ENCODE data around the gene TERB1.

The TERB1 gene

DNA sequence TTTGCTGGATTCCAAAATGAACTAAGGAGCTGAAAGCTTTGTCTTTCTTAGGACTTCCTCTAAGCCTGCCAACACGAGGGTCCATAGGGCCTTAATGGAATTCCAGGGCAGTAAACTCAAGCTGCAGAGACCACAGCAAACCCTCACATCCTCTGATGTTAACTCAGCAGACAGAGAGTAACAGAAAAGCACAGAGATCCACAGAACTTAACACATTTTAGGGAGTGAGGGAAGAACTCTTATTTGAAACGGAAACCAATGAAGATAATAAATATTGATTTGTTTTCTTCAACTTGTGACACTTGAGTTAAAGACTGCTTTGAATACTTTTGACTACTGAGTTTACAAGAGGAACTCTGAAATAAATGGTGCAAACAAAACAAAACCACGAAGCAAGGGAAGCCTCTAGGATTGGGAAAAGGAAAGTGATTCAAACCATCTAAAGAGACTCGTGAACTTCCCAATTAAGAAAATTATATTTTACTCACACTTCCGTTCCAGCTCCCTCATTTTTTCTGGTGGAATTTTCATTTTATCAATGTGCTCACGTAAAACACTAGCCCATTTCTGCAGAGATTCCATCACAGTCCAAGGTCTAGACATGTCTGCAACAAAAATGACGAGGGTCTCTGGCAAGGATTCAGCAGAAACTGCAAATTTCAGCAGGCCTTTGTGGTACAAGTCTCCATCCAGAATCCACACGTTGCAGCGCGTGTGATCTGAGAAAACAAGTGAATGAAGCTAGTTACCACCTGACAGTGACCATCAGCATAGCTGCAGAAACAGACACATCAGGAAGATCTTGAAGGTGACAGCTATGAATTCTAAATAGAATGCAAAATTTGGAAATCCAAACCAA is 59.2 kb downstream of the TERB1 start:
- DNase-seq: no peak

DNA sequence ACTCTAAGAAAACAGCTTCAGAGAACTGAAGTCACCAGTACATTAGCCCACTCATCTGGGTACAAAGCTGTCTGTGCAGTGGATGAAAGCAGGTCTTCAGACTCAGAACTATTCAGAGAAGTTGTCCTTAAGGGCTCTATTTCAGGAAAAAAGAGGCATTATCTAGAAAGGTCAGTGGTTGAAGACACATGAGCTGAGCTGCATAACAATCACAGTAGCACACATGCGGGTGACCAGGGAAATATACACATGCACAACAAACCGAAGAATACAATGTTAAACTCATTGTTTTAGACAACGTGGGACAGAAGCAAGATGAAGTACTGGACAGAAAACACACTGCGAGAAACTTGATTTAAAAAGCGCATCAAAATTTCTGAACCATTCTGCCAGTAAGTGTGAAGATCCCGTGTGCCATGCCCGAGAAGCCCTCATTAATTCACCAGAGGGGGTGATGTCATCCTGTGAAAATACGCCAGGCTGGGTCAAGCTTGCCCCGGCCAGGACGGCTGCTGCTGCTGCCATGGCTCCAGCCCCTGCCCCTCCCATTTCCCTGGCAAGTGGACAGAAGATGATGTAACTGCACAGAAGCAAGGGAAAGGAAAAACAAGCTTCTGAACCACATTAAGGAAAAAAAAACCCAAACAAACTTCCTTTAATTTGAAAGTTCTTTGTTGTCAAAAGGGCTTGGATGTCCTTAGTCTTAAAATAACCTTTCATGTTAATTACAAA is 60.0 kb downstream of the TERB1 start:
- peak; percentile 39 for DNase-seq

DNA sequence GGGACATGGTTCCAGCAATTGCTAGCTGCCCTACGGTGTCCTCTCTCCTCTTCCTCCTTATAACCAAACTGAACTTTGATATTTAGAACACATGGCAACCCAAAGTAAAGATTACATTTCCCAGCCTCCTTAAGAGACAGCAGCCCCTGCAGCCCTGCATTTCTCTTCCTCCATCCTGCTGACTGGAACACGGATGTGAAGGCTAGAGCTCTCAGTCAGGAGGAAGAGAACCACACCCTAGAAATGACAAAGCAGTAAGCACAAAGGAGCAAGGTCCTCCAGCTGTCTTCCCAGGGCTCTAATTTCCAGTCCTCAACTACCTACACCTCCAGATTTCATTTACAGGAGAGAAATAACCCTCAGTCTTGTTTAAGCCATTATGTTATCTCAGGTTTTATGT is 60.9 kb downstream of the TERB1 start:
- DNase-seq: no peak

DNA sequence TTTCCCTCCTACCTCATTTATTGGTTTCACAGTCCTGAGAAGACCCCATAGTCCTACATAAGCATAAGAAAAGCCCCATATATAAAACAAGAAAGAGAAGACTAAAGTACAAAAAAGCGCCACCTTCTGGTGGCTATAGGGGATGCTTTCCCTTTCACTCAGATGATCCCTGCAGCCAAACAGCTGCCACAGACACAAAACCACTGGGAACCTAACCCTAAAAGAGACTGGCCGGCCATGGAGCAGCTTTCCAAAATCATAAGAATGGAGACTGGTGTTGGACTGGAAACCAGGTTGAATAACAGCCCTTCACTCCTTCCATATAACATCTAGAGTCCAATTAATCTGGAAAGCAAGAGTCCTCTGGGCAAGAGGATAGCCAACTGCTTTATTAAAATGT is 61.4 kb downstream of the TERB1 start:
- DNase-seq: peak; percentile 33

DNA sequence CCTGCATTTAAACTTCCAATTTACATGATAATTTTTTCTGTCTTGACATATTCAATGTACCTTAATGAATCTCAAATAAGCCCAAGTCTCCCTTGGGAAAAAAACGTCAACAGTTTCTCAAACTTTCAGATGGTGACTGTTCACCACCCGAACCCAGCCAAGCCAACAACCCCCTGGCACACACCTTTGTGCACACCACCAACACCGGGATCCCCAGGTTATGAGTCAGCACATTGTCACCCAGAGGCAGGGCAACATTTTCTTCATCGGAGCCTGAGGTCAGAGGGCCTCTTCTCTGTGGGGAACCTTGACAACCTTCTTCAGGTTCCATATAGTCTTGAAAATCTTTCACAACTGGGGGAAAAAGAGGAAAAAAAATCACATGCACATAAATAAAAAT is 65.5 kb downstream of the TERB1 start:
- DNase-seq: no peak

DNA sequence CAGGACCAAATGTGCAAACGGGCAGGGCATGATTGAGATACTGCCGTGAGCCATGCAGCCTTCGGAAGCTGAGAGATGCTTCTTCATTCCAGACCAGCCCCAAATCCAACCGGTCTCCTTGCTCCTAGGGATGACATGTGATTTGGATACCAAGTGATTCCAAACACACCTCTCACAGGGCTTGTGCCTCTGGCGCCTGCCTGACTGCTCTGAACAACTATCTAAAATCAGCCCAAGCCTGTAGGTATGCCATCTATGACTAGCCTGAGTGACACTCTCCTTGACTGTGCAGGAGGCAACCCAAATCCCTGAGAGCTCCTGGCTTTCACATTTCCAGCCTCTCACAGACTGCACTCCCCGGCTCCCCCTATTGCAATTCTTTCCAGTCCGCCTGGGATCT is 70.3 kb downstream of the TERB1 start:
- no peak for DNase-seq

DNA sequence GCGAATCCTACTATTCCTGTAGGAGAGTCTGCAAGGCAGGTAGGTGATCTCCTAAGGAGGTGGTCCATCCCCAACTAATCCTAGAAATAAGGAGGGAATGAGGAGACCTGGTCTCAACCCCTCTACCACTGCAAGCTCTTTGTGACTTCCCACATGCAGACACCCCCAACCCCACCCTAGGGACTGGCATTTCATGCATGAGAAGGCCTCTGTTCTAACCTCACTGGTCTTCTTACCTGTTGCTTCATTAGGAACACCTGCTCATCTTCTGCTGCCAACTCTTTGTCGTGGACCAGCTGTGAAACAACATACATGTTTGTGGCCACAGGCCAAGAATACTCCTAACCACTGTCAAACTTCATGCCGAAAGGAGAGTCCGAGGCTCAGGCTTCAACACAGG is 72.6 kb downstream of the TERB1 start:
- DNase-seq: no peak

DNA sequence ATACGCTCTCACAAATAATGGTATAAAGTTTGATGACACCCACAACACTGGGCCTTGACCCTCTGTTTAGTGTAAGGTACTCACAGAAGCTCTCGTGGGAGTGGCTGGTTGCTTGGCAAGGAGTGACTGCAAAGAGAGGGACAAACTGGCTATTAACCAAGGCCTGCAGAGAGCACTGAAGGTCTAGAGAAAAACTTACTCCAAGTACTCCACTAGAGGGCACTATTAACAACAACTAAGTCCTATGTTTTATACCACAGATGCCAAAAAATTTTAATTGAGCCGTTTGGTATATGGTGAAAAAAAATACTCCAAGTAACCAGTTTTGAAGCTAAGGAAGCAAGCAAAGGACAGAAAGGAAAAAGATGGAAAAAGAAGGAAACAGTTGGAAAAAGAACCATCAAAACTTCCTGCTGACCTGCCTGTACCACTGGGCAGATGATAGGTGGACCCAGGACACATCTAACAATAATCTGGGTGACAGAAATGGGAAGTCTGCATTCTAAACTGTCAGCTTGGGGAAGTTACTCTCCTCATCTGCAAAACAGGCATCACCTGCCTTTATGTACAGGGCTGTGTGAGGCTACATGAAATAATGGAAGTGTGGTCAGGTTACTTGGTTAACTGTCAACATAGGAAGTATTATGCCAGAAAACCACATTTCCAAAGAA is 73.1 kb downstream of the TERB1 start:
- DNase-seq: peak; percentile 79

DNA sequence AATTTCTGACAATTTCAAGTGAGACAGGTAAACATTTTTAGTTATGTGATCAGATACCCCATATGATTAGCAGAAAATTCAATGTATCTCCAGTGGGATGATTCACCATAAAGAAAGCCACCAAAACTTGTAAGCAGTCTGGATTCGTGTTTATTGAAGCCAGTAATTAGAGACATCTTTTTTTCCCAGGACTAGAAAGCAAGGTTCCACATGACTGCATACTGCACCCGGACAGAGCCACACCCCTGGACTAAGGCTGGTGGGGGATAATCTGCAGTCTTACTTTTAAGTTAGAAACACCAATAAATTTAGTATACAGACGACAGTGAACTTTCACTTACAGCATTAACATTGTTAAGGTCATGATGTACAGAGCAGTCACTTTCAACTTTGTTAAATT is 80.6 kb downstream of the TERB1 start:
- no peak for DNase-seq

DNA sequence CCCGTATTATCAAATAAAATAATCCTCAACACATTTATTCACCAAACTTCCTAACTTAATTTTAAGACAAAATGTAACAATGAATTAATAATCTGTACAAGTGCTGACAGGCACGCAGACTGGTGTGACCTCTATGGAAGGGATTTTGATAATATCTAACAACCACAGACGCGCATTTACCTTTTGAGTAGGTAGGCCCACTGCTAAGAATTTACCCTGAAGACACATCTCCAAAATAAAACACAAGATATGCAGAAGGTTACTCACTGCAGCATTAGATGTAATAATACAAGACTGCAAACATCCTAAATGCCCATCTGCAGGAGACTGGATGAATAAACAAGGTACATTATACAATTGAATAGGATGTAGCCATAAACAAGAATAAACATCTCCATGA is 82.1 kb downstream of the TERB1 start:
- DNase-seq: no peak

DNA sequence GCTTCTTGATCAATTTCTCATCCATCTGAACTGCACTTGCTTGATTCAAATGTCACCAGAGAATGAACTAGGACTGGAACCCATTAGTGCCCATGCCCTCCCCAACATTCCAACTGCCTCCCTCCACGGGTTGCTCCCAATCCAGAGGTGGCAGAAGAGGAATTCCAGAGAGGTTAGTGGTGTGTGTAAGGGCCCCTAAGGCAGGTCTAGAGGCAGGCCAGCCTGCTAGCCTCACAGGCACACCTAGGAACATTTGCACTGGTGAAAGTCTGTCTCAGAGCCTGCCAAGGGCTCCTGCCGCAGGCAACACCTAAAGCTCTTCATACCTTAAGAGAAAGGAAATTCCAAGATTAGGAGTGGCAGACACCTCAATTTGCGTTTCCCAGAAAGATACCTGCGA is 83.6 kb downstream of the TERB1 start:
- no peak for DNase-seq

DNA sequence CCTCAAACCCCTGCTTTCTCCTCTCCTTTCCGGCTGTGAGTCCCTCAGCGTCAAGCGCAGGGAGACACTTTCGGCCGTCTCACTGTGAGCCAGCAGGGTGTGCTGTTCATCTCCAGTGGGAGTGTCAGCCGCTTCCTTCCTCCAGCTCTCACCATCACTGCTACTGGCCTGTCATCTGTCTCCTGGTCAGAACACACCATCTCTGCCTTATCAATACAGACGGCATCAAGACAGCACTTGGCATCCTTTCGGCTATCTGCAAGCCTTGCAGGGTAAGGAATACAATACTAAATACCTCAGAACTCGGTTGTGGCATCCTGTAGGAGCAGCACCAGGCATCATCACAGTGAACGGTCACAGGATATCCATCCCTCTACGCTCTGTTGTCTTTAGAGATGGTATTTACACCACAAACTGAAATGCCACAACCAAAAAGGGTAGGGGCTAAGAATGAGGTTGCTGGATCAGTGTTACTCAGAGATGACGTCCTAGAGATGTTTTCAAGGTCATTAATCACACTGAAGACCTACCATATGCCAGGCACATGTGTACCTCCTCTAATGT is 84.2 kb downstream of the TERB1 start:
- DNase-seq: peak; percentile 59

DNA sequence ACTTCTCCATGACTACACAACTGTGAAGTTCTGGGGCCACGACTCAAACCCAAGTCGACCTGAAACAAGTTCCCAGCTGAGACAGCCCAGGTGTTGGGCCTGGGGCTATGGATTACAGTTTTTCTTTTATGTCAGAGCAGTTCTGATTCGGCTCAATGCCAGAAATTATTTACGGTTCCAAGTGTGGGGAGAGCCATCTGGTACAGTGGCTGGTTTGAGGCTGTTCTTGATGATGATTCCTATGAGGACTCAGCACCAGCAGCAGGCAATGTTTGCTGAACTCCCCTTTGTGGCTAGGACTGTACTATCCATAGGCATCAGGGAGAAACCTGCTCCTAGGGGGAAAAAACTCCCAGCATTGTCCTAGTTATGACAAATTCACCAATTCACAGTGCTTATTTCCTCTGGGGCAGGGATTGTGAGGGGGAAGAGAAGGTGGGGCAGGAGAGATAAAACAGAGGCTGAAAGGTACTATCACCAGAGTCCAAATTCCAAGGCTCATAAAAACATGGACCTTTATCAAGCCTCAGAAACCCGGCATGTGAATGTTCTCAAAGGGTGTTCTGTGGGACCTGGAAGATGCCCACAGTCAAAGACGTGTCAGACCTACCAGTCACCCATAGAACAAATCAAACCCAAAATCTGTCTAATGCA is 86.6 kb downstream of the TERB1 start:
- DNase-seq: no peak

DNA sequence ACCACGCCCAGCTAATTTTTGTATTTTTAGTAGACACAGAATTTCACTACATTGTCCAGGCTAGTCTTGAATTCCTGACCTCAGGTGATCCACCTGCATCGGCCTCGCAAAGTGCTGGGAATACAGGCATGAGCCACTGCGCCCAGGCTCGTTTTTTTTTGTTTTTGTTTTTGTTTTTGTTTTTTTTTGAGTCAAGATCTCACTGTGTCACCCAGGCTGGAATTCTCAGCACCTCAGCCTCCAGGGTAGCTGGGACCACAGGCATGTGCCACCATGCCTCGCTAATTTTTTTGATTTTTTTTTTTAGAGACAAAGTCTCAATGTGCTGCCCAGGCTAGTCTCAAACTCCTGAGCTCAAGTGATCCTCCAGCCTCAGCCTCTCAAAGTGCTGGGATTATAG is 87.3 kb downstream of the TERB1 start:
- DNase-seq: no peak

DNA sequence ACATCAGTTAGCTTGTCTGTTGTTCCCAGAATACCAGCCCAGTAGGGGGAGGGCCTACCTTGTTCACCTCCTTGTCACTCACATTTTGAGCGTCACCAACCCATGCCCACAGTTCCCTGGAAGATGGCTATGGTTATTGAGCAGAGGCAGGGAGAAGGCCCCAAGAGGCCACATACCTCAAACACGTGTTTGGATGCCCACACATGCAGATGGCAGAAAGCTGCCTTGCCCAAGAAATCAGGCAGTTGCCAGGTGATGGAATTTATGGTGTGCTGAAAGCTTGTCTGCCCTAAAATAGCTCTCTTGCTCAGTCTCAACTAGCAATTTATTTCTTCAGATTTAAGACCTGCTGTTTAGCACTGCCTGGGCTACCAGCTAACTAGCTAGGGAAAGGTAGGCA is 88.3 kb downstream of the TERB1 start:
- DNase-seq: no peak

DNA sequence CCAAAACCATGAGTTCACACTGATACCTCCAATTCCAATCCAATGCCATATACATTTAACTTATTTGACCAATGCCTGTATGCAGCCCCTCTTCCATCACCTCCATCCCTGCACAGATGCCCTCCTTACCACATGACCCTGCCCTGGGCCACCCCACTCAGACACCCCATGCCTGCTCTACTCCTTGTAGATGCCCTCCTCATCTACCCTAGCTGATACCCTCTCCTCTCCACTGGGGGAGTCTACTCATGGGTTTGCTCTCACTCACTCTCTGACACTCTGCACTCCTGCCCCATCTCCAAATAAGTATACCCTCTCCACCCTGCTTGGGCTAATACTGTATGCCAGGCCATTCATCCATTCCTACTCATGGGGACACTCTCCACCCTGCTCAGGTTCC is 88.9 kb downstream of the TERB1 start:
- DNase-seq: no peak

DNA sequence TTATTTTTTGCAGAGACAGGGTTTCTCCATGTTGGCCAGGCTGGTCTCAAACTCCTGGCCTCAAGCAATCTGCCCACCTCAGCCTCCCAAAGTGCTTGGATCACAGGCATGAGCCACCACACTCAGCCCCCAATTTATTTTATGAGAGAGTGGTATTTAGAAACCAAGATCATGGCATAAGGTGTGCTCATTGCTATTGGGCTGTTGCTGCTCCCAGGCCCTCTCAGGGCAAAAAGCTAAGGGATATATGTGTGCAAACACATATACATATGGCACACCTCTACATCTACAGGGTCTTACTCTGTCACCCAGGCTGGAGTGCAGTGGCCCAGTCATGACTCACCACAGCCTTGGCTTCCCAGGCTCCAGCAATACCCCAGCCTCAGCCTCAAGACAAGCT is 89.8 kb downstream of the TERB1 start:
- DNase-seq: no peak

DNA sequence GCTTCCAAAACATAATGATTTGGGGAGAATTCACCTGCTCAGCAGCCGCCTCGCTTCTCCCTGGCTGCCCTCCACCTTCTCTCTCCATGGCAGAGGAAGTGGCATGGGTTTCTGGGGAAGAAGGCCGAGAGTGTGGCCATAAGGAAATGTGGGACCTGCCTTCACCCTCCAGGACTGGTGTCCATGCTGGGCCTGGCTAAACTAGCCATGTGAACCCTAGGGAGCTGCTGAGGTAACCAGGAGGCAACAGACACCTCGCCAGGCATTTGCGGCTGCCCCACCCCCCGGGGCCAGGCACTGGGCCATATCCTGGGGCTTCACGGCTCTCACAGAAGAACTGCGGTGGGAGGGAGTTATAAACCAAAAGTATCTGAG is 94.9 kb downstream of the TERB1 start:
- no peak for DNase-seq

DNA sequence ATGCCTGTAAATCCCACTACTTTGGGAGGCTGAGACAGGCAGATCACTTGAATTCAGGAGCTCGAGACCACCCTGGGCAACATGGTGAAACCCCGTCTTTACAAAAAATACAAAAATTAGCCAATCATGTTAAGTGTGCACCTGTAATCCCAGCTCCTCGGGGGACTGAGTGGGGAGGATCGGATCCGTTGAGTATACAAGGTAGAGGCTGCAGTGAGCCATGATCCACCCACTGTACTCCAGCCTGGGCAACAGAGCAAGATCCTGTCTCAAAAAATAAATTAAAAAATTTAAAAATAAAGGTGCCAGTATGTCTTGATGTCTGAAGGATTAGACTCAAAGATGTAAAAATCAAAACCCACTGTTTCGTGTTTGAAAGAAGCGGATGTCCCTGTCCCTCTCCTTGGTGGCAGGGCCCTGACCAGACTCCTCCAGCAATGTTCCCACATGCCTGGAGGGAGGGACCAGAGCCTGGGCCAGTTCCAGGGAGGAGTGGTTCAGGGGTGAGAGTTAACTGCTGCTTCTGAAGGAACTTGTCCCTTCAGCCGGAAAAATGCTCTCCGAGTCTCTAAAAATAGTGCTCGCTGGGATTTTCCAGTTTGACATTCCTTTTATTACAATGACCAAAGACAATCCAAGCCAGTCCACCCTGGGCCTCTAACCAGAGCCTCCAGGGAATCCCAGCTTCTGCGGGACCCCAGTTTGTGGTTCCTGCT is 95.4 kb downstream of the TERB1 start:
- no peak for DNase-seq
